Measurements from ENCODE around the gene CCDC136. TPM values are rescaled to one million over a fixed set of nuclear protein-coding genes. Genes with fewer than 3 reads are reported as not detected.
A peak's percentile ranks its signal among the peaks of the same experiment; 100 is the strongest.

Gene CCDC136
- total RNA-seq, 1 experiment from 2014 or later = 31.1 TPM

DNA sequence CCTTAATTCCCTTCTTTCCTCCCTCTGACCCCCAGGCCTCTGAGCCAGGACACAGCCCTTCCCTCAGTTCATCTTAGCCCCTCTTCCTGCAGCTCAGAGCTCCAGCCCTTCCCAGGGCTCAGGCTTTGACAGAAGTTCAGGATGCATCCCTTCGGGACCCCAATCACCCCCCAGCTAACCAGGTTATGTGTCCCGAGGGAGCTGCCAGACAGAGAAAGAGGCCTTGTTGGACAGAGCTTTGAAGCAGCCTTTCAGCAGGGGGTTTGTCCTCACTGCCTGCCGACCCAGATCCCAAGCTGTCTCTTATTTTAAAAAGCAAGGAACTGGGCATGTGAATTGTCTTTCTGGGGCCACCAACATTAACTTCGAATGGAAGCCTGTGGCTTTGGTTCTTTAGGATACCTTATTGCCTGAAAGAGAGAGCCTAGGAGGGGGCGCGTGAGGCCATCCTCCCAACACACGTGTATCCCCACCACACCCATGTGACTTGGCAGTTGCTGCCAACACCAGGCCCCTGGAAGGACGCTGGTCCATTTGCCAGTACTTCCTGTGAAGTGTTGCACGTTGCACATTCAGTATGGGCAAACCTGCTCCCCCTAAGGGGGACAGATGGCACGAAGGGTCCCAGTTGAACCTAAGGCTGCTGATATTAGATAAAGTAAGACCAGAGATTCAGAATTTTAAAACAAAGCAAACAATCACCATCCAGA lies 858 bp downstream of the CCDC136 start:
- H3K27ac Mint-ChIP-seq = peak overlapping the region in 1 of 3 experiments; percentile 73; a peak in 1 of 7 replicates
- no peak overlapping the region for H4K91ac ChIP-seq (ENCODE audit: insufficient read length, low read depth, low read length)
- H3K56ac ChIP-seq (ENCODE audit: insufficient read length, low read depth, low read length) = no peak overlapping the region
- peaks cover 23% of the 10 kb centered on the region for H3K27me3 Mint-ChIP-seq (ENCODE audit: low read depth)
- no peaks in the 10 kb centered on the region for H3K79me2 ChIP-seq (ENCODE audit: insufficient read depth, low read length)
- H4K8ac ChIP-seq (replicated peaks; ENCODE audit: insufficient read length, low read depth, low read length) = no peak overlapping the region
- H4K5ac ChIP-seq (ENCODE audit: insufficient read length, low read depth, low read length) = no peak overlapping the region
- no peak overlapping the region for H2BK12ac ChIP-seq (ENCODE audit: insufficient read length, low read depth, low read length)
- no peak overlapping the region for H2BK15ac ChIP-seq (ENCODE audit: low read depth, low read length)
- no CpG with 5 or more reads among the region's 10 CpGs for WGBS (ENCODE audit: extremely low coverage, insufficient read length, low lambda C conversion rate)
- H3K4ac ChIP-seq (ENCODE audit: low read depth, low read length) = no peak overlapping the region
- H3K23me2 ChIP-seq (ENCODE audit: insufficient read length, low read depth, low read length, poor library complexity, severe bottlenecking) = peaks cover 12% of the 10 kb centered on the region
- TF ChIP-seq CTCF (conservative IDR thresholded peaks at IDR 0.05) = no peak
- peaks cover 41 to 44% of the 10 kb centered on the region in 2 experiments for H3K4me1 Mint-ChIP-seq
- no peak overlapping the region for H3K23ac ChIP-seq (ENCODE audit: insufficient read length, low read depth, low read length)
- no peak overlapping the region for H3K9ac ChIP-seq (ENCODE audit: extremely low read depth, insufficient read length, low read length)
- no peaks in the 10 kb centered on the region; the same call in 1 of the 2 replicates for H3K4me1 ChIP-seq (ENCODE audit: insufficient read depth, low read length)
- H3K9me3 ChIP-seq (ENCODE audit: control insufficient read depth, low read depth, low read length) = no peaks in the 10 kb centered on the region
- H2BK5ac ChIP-seq (ENCODE audit: insufficient read length, low read length) = no peak overlapping the region
- no peak overlapping the region for H2AK5ac ChIP-seq (ENCODE audit: insufficient read length, low read length)
- no peaks in the 10 kb centered on the region; a peak in 1 of 5 replicates for H3K9me3 Mint-ChIP-seq
- H3K36me3 Mint-ChIP-seq (ENCODE audit: insufficient read depth in 1 of 3, low read depth in 3 of 3) = peaks cover 21 to 37% (median 32%) of the 10 kb centered on the region in 3 experiments
- H2BK20ac ChIP-seq (ENCODE audit: low read depth, low read length, poor library complexity, severe bottlenecking) = no peak overlapping the region
- H3K4me3 Mint-ChIP-seq = peak overlapping the region; percentile 90 to 92
- H4K20me1 ChIP-seq (ENCODE audit: control insufficient read depth, insufficient read depth, insufficient read length) = no peaks in the 10 kb centered on the region
- H3K79me1 ChIP-seq (ENCODE audit: insufficient read depth, low read depth, low read length, poor library complexity, severe bottlenecking) = no peaks in the 10 kb centered on the region
- no peak for DNase-seq
- no peak overlapping the region for H2BK120ac ChIP-seq (ENCODE audit: low read depth, low read length, poor library complexity, severe bottlenecking)
- H3K14ac ChIP-seq (ENCODE audit: insufficient read depth, low read length) = no peak overlapping the region
- peak overlapping the region; percentile 58 for H3K4me2 ChIP-seq (ENCODE audit: insufficient read depth, insufficient read length, low read length)
- no peak overlapping the region for H2AFZ ChIP-seq (ENCODE audit: low read length)
- H3K27ac ChIP-seq (ENCODE audit: insufficient read length, low read depth, low read length) = no peak overlapping the region
- no peak overlapping the region for H3K18ac ChIP-seq (ENCODE audit: insufficient read length, low read depth, low read length)
- H3K27me3 ChIP-seq (ENCODE audit: insufficient read depth, low read length) = no peaks in the 10 kb centered on the region
- H3T11ph ChIP-seq (ENCODE audit: low read length) = no peak overlapping the region
